Measurements from ENCODE around the gene ZFAND3. TPM values are rescaled to one million over a fixed set of nuclear protein-coding genes. Genes with fewer than 3 reads are reported as not detected.

Gene ZFAND3
- total RNA-seq, 1 experiment from 2014 or later = 64.0 TPM

- no peak overlapping the region for H3K27ac ChIP-seq (ENCODE audit: low read depth, low read length, poor library complexity, severe bottlenecking)
- H3K9me3 ChIP-seq (ENCODE audit: low read depth, low read length, poor library complexity, severe bottlenecking) = peaks cover 6% of the 10 kb centered on the region
- ChIA-PET CTCF (interaction anchor here (0.6 kb wide), 1 partner anchor 161 kb away, joined by 5 read pairs; no protein-coding TSS in a partner anchor), POLR2A (ENCODE audit: low non-redundant PET) (interaction anchor here (0.7 kb wide), 1 partner anchor 38 kb away, joined by 3 read pairs; no protein-coding TSS in a partner anchor)
- no peak overlapping the region for H3K4me3 ChIP-seq (ENCODE audit: low read depth, low read length, poor library complexity, severe bottlenecking)
- BruUV-seq (replicated peaks) = no TSS peak
- intact Hi-C loops (cut with micrococcal nuclease; ENCODE audit: unreplicated experiment) = no loop called here
- peak; percentile 69 for DNase-seq (ENCODE audit: low spot score)
- H3K27me3 ChIP-seq (replicated peaks; ENCODE audit: insufficient read depth, low read depth, low read length, poor library complexity) = no peaks in the 10 kb centered on the region
- TF ChIP-seq CTCF (conservative IDR thresholded peaks at IDR 0.05; ENCODE audit: low read depth, low read length) (no peak), EZH2 (IDR thresholded peaks at IDR 0.05; ENCODE audit: borderline replicate concordance, low read depth, low read length, poor library complexity, severe bottlenecking) (no peak)
- H3K4me1 ChIP-seq (ENCODE audit: insufficient read depth, low read length, poor library complexity, severe bottlenecking) = peaks cover 23% of the 10 kb centered on the region
- H3K36me3 ChIP-seq (ENCODE audit: insufficient read depth, low read length, poor library complexity, severe bottlenecking) = no peaks in the 10 kb centered on the region
These were observed 201.5 kb downstream of the ZFAND3 start for GRCh38 chr6:38021029-38021428.

GRCh38 chr6:38021571-38021970 is 202.0 kb downstream of the ZFAND3 start:
- H3K27me3 ChIP-seq (replicated peaks; ENCODE audit: insufficient read depth, low read depth, low read length, poor library complexity) = no peaks in the 10 kb centered on the region
- DNase-seq (ENCODE audit: low spot score) = no peak
- TF ChIP-seq EZH2 (IDR thresholded peaks at IDR 0.05; ENCODE audit: borderline replicate concordance, low read depth, low read length, poor library complexity, severe bottlenecking) (no peak), CTCF (conservative IDR thresholded peaks at IDR 0.05; ENCODE audit: low read depth, low read length) (no peak)
- no peak overlapping the region for H3K27ac ChIP-seq (ENCODE audit: low read depth, low read length, poor library complexity, severe bottlenecking)
- POLR2A ChIA-PET (ENCODE audit: low non-redundant PET) = interaction anchor here (0.7 kb wide), 1 partner anchor 39 kb away, joined by 3 read pairs; no protein-coding TSS in a partner anchor
- H3K4me1 ChIP-seq (ENCODE audit: insufficient read depth, low read length, poor library complexity, severe bottlenecking) = peaks cover 23% of the 10 kb centered on the region
- no TSS peak for BruUV-seq (replicated peaks)
- H3K9me3 ChIP-seq (ENCODE audit: low read depth, low read length, poor library complexity, severe bottlenecking) = peaks cover 6% of the 10 kb centered on the region
- CTCF ChIA-PET = no interaction called here
- intact Hi-C loops (cut with micrococcal nuclease; ENCODE audit: unreplicated experiment) = no loop called here
- H3K36me3 ChIP-seq (ENCODE audit: insufficient read depth, low read length, poor library complexity, severe bottlenecking) = no peaks in the 10 kb centered on the region
- no peak overlapping the region for H3K4me3 ChIP-seq (ENCODE audit: low read depth, low read length, poor library complexity, severe bottlenecking)

GRCh38 chr6:38022688-38023087 is 203.2 kb downstream of the ZFAND3 start:
- TF ChIP-seq EZH2 (IDR thresholded peaks at IDR 0.05; ENCODE audit: borderline replicate concordance, low read depth, low read length, poor library complexity, severe bottlenecking) = no peak
- no peak for TF ChIP-seq CTCF (conservative IDR thresholded peaks at IDR 0.05; ENCODE audit: low read depth, low read length)
- peaks cover 27% of the 10 kb centered on the region for H3K4me1 ChIP-seq (ENCODE audit: insufficient read depth, low read length, poor library complexity, severe bottlenecking)
- ChIA-PET POLR2A (ENCODE audit: low non-redundant PET) (no interaction called here), CTCF (no interaction called here)
- no peak overlapping the region for H3K4me3 ChIP-seq (ENCODE audit: low read depth, low read length, poor library complexity, severe bottlenecking)
- peaks cover 6% of the 10 kb centered on the region for H3K9me3 ChIP-seq (ENCODE audit: low read depth, low read length, poor library complexity, severe bottlenecking)
- DNase-seq (ENCODE audit: low spot score) = no peak
- no TSS peak for BruUV-seq (replicated peaks)
- H3K36me3 ChIP-seq (ENCODE audit: insufficient read depth, low read length, poor library complexity, severe bottlenecking) = no peaks in the 10 kb centered on the region
- H3K27me3 ChIP-seq (replicated peaks; ENCODE audit: insufficient read depth, low read depth, low read length, poor library complexity) = no peaks in the 10 kb centered on the region
- intact Hi-C loops (cut with micrococcal nuclease; ENCODE audit: unreplicated experiment) = no loop called here
- H3K27ac ChIP-seq (ENCODE audit: low read depth, low read length, poor library complexity, severe bottlenecking) = no peak overlapping the region
